Articular chondrocyte of knee joint (primary cell): ENCODE data around the gene OR9I1. TPM values are rescaled to one million over a fixed set of nuclear protein-coding genes. Genes with fewer than 3 reads are reported as not detected.

Source experiments
- total RNA-seq: library from RNA; depleted of rRNA; stranded (reverse); fragments of >200 nt; gene quantifications from 2 replicates; pipeline ENCODE4 v1.2.3, GENCODE V29; 2012

Gene OR9I1, protein sequence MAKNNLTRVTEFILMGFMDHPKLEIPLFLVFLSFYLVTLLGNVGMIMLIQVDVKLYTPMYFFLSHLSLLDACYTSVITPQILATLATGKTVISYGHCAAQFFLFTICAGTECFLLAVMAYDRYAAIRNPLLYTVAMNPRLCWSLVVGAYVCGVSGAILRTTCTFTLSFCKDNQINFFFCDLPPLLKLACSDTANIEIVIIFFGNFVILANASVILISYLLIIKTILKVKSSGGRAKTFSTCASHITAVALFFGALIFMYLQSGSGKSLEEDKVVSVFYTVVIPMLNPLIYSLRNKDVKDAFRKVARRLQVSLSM
- total RNA-seq, result not detected in 2 replicates

DNA sequence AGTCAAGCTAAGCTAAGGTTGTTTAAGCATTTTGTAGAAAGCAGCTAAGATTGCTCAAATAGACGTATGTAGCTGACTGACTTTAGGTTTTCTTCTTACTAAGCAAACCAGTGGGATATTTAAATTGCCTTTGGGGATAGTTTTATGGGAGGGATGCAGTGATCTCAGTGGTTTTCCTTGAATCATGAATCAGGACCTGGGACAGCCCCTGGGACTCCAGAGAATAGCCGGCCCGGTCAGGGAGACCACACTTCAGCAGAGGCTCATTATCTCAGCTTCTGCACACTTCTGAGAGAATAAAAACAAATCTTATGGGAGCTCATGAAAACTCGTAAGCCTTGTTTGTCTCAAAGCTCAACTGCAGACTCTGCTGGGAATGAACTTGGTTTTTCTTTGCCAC is at the start of gene OR9I1:
Gene OR9I1 (minus strand): TSS at position 62 of the 400 bp plus-strand sequence. CDS start 6,086 bp downstream, outside the sequence.

Other genes starting within 250 kb of the OR9I1 start
- gene OR9Q1, start 101.6 kb downstream of the OR9I1 start, total RNA-seq, result not detected in 2 replicates
- gene OR6Q1, start 94.6 kb downstream of the OR9I1 start, total RNA-seq, result not detected in 2 replicates
- not detected in 2 replicates for gene OR9Q2, start 63.5 kb upstream of the OR9I1 start, total RNA-seq
- gene OR1S2, start 78.6 kb upstream of the OR9I1 start, total RNA-seq, result not detected in 2 replicates
- gene OR1S1, start 87.2 kb upstream of the OR9I1 start, total RNA-seq, result not detected in 2 replicates
- not detected in 2 replicates for gene OR10Q1, start 103.4 kb upstream of the OR9I1 start, total RNA-seq
- not detected in 2 replicates for gene OR10W1, start 142.7 kb upstream of the OR9I1 start, total RNA-seq
- not detected in 2 replicates for gene OR5B17, start 233.5 kb upstream of the OR9I1 start, total RNA-seq